MCF 10A (cell line): ENCODE results near the gene ZKSCAN8. TPM values are rescaled to one million over a fixed set of nuclear protein-coding genes. Genes with fewer than 3 reads are reported as not detected.
A peak's percentile ranks its signal among the peaks of the same experiment; 100 is the strongest.

Source experiments
- BruUV-seq: library from RNA; stranded (reverse); fragments of 400-500 nt; replicated peaks from 2 replicates; lab custom pipeline; 2021; lab: Mats Ljungman, UMichigan
- CTCF ChIA-PET: fragments of 300-600 bp; sonication (Branson Sonifier 250); formaldehyde crosslinking; extraction: SDS; loops from one replicate; lab custom pipeline; 2021; ENCODE audit warnings: antibody characterized with exemption, inconsistent platforms; lab: Yijun Ruan, JAX
- POLR2A ChIA-PET: fragments of 300-600, 350-650 bp; sonication (Branson Sonifier 250); formaldehyde crosslinking; extraction: SDS; loops from one replicate; lab custom pipeline; 2020; ENCODE audit warnings: antibody characterized with exemption, inconsistent platforms; lab: Yijun Ruan, JAX
- DNase-seq: peaks from one replicate; pipeline ENCODE4 v3.0.0-alpha.2; 2018; ENCODE audit not compliant: unreplicated experiment
- H3K27ac Mint-ChIP-seq: one replicate; pipeline ENCODE4 v1.8.0; 2022; ENCODE audit warnings: mild to moderate bottlenecking, low read depth, mixed read lengths; ENCODE audit not compliant: unreplicated experiment
- H3K27me3 Mint-ChIP-seq: one replicate; pipeline ENCODE4 v1.8.0; 2022; ENCODE audit warnings: mixed read lengths; ENCODE audit not compliant: insufficient read depth, unreplicated experiment
- H3K36me3 Mint-ChIP-seq: one replicate; pipeline ENCODE4 v1.8.0; 2022; ENCODE audit warnings: mild to moderate bottlenecking, moderate library complexity, mixed read lengths; ENCODE audit not compliant: insufficient read depth, unreplicated experiment
- H3K4me1 Mint-ChIP-seq: one replicate; pipeline ENCODE4 v1.8.0; 2022; ENCODE audit warnings: mixed read lengths; ENCODE audit not compliant: insufficient read depth, unreplicated experiment
- H3K4me3 Mint-ChIP-seq: one replicate; pipeline ENCODE4 v1.8.0; 2022; ENCODE audit warnings: mild to moderate bottlenecking, moderate library complexity, mixed read lengths; ENCODE audit not compliant: unreplicated experiment
- H3K9me3 Mint-ChIP-seq: one replicate; pipeline ENCODE4 v1.8.0; 2022; ENCODE audit warnings: mixed read lengths; ENCODE audit not compliant: unreplicated experiment
- CTCF ChIP-seq: fragments of 200-600 bp; IDR thresholded peaks from one replicate; pipeline ENCODE4 v1.8.0; 2022; ENCODE audit warnings: antibody characterized with exemption, mild to moderate bottlenecking; ENCODE audit not compliant: unreplicated experiment
- intact Hi-C: fragments of 100-400 bp; cut with micrococcal nuclease; formaldehyde crosslinking; loops from 2 replicates; pipeline ENCODE4 v1.14.1; 2022
- total RNA-seq: library from RNA; stranded (reverse); gene quantifications from 2 replicates; pipeline ENCODE4 v1.2.3, GENCODE V29; 2022

Gene ZKSCAN8
- total RNA-seq, 1 experiment from 2014 or later: 27.9 TPM

- peak; percentile 85 for DNase-seq
- no TSS peak for BruUV-seq
- Mint-ChIP-seq H3K27me3 (no peaks in the 10 kb centered on the region), H3K36me3 (peaks cover 46% of the 10 kb centered on the region), H3K27ac (peak within 1 kb of the TSS; percentile 87), H3K9me3 (no peaks in the 10 kb centered on the region), H3K4me1 (peaks cover 41% of the 10 kb centered on the region), H3K4me3 (peak within 1 kb of the TSS; percentile 84)
- CTCF ChIA-PET: interaction anchor here (0.7 to 2.2 kb wide), 4 partner anchors 9 to 462 kb away, joined by 3 to 7 read pairs (median 4); no protein-coding TSS in a partner anchor
- POLR2A ChIA-PET: interaction anchor here (0.6 to 8.1 kb wide), 12 partner anchors 9 to 252 kb away, joined by 3 to 112 read pairs (median 4); partner anchors contain the start of genes ZKSCAN3, ZKSCAN8, ZNF165 and ZSCAN9
- intact Hi-C loops: loop anchor here (1.0 kb wide), 1 partner anchor 44 kb away; the partner anchor contains the start of gene ZNF165
- TF ChIP-seq CTCF: no peak
Measured at GRCh38 chr6:28124350-28124970, 17.2 kb upstream of the ZKSCAN8 start, which contains the start of gene ZSCAN16. Gene ZSCAN16, plus strand, starts transcription at chr6:28124609. Its CDS starts 835 bp downstream, at chr6:28125444.

- Mint-ChIP-seq H3K27ac (peak overlapping the region; percentile 87), H3K4me3 (peak overlapping the region; percentile 84), H3K4me1 (peaks cover 41% of the 10 kb centered on the region), H3K36me3 (peaks cover 43% of the 10 kb centered on the region), H3K27me3 (no peaks in the 10 kb centered on the region), H3K9me3 (no peaks in the 10 kb centered on the region)
- ChIA-PET POLR2A (interaction anchor here (0.9 to 8.1 kb wide), 8 partner anchors 8 to 231 kb away, joined by 3 to 112 read pairs (median 6); partner anchors contain the start of genes ZKSCAN8, ZNF165 and ZSCAN9), CTCF (interaction anchor here (0.7 to 2.2 kb wide), 4 partner anchors 8 to 462 kb away, joined by 3 to 7 read pairs (median 4); no protein-coding TSS in a partner anchor)
- intact Hi-C loops: loop anchor here (1.0 kb wide), 1 partner anchor 45 kb away; the partner anchor contains the start of gene ZNF165
- DNase-seq: no peak
- BruUV-seq: TSS peak; percentile 49
- no peak for TF ChIP-seq CTCF
Measured at GRCh38 chr6:28124971-28125353, 16.7 kb upstream of the ZKSCAN8 start.

- no TSS peak for BruUV-seq
- no peak for DNase-seq
- Mint-ChIP-seq H3K4me1 (peaks cover 41% of the 10 kb centered on the region), H3K27me3 (no peaks in the 10 kb centered on the region), H3K9me3 (no peaks in the 10 kb centered on the region), H3K36me3 (peaks cover 42% of the 10 kb centered on the region), H3K27ac (peak overlapping the region; percentile 87), H3K4me3 (peak overlapping the region; percentile 84)
- no peak for TF ChIP-seq CTCF
- intact Hi-C loops: no loop called here
- CTCF ChIA-PET: interaction anchor here (0.7 to 2.2 kb wide), 3 partner anchors 8 to 461 kb away, joined by 3 to 7 read pairs (median 3); no protein-coding TSS in a partner anchor
- POLR2A ChIA-PET: interaction anchor here (0.6 to 8.1 kb wide), 7 partner anchors 8 to 252 kb away, joined by 3 to 112 read pairs (median 7); partner anchors contain the start of genes ZKSCAN4 and ZKSCAN8
Measured at GRCh38 chr6:28125401-28125800, 16.3 kb upstream of the ZKSCAN8 start.

- CTCF ChIA-PET: interaction anchor here (1.0 to 1.7 kb wide), 2 partner anchors 9 to 222 kb away, joined by 4 to 8 read pairs; partner anchors contain the start of gene ZSCAN16
Measured at GRCh38 chr6:28134015-28134414, 7.7 kb upstream of the ZKSCAN8 start.

More at GRCh38 chr6:28134015-28134414, 7.7 kb upstream of the ZKSCAN8 start:
- Mint-ChIP-seq H3K4me1 (peaks cover 29% of the 10 kb centered on the region), H3K36me3 (peaks cover 16% of the 10 kb centered on the region), H3K9me3 (no peaks in the 10 kb centered on the region), H3K4me3 (no peak overlapping the region), H3K27me3 (no peaks in the 10 kb centered on the region), H3K27ac (no peak overlapping the region)
- peak; percentile 52 for DNase-seq
- BruUV-seq: no TSS peak
- peak; percentile 35 for TF ChIP-seq CTCF
- POLR2A ChIA-PET: interaction anchor here (1.4 kb wide), 1 partner anchor 9 kb away, joined by 7 read pairs; the partner anchor contains the start of gene ZSCAN16
- intact Hi-C loops: loop anchor here (1.0 kb wide), 2 partner anchors 78 to 222 kb away; no protein-coding TSS in a partner anchor
